HPDE6-E6E7 (cell line): ENCODE data around the gene ARMC9.

Experiments
- DNase-seq: peaks from one replicate; pipeline ENCODE4 v3.0.0; 2011; ENCODE audit warnings: missing footprints; ENCODE audit errors: extremely low spot score

The ARMC9 gene

GRCh38 chr2:231382116-231382515, 183.7 kb downstream of the ARMC9 start:
- no peak for DNase-seq

- DNase-seq = no peak
Measured at GRCh38 chr2:231383416-231384108, 185.1 kb downstream of the ARMC9 start.

DNA sequence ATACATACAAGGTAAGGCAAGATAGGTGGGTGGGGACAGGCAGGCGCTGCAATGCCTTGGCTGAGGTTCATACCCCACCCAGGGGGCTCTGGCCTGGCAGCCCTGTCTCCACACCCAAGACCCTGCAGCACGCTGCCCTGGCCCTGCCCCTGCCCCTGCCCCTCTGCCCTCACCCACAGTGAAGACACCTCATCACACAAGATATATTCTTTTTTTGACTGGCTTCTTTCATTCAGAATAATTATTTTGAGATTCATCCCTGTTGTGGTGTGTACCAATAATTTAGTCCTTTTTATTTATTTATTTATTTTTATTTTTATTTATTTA, 185.6 kb downstream of the ARMC9 start:
- DNase-seq = no peak

GRCh38 chr2:231384970-231385369, 186.5 kb downstream of the ARMC9 start:
- no peak for DNase-seq

GRCh38 chr2:231385429-231385828, 187.0 kb downstream of the ARMC9 start:
- no peak for DNase-seq

DNA sequence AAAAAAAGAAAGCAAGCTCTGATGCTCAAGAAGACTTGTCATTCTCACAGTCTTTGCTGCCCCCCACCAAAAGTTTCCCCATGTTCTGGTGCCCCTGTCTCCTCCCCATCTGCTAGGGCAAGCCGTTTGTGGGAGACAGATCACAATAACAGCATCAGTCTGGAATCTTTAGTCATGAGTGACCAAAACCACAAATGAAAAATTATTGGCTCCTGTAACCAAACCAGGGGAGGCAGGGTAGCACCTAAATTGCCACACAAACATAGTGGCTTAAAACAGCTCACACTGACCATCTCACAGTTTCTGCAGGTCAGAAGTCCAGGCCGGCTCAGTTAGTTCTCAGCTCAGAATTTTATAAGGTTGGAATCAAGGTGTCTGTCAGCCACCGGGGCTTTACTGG, 188.0 kb downstream of the ARMC9 start:
- no peak for DNase-seq

DNA sequence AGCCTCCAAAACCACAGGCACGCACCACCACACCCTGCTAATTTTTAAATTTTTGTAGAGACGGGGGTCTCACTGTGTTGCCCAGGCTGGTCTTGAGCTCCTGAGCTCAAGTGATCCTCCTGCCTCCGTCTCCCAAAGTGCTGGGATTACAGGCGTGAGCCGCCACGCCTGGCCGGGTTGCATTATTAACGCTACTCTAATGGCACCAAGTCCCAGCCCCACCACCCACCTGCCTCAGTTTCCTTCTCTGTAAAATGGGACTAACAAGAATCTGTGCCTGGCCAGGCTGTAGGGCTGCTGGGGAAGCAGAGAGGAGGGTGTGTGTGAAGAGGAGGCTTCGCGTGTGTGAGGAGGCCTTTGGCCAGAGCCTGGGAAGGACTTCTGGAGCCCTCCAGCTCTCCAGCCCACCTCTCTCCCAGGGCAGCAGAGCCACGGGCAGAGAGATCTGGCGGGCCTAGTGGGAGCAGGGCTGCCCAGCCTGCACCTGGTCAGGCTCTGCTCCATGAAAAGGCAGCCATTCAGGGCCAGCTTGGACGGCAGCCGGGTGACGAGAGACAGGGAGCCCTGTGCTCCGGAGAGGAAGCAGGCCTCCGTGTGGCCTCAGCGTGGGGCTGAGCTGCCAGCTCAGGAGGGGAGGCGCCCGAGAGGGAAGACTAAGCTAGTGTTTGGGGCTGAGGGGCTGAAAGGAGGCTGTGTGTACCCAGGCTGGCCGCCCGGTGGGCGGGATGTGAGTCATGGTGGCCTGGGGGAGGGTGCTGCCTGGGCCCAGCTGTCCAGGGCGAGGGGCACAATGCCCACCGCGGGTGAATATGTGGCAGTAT, 189.7 kb downstream of the ARMC9 start:
- DNase-seq = no peak

GRCh38 chr2:231388725-231389346, 190.4 kb downstream of the ARMC9 start:
- no peak for DNase-seq

DNA sequence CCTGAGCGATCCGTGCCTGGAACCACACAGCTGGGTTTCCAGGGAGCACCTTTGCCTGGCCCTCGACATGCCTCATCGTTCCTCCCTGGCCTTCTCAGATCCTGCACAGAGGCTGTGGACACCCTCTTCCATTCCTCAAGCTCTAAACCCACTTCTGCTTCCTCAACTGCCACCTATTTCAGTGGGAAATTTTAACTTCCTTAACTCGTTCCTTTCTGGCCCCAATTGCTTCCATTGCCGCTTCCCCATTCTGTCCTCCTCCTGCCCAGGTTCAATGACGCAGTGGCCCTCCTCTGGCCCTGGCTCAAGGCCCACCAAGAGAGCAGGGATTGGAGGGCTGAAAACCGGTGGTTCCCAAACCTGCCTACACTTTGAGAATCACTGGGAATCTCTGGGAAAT, 192.2 kb downstream of the ARMC9 start:
- no peak for DNase-seq

GRCh38 chr2:231391981-231392380, 193.6 kb downstream of the ARMC9 start:
- DNase-seq = no peak

DNA sequence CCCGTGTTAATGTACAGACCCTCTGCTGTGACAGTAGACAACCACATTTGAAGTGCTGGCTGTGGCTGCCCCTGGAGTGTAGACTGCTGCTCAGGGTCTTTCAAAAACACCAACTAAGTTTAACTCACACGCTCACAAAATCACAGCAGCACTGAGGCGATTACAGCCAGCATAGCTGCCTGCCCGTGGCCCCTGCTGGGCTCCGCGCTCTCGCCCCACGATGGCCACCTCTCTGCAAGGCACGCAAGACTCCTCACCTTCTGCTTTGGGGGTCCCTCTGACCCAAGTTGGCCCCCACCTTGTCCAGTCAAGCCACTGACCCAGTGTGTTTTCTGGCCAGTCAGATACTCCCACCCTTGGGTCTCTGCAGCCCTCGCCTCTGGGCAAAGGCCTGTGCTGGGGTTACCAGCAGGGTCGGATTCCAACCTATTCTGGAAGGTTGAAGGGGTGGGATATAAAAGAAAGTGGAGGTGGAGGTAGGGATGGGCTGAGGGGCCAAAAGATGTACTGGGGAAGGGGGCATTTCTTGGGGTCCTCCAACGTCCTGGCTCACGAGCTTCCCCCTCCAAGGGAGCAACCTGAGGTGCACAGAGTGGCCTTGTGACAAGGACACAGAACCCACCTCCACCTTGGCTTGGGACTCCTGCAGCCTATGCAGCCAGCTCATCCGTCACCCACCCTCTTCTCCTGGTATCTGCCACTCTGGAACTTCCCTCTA, 194.2 kb downstream of the ARMC9 start:
- DNase-seq = no peak

- no peak for DNase-seq
Measured at GRCh38 chr2:231393149-231394131, 195.0 kb downstream of the ARMC9 start.

DNA sequence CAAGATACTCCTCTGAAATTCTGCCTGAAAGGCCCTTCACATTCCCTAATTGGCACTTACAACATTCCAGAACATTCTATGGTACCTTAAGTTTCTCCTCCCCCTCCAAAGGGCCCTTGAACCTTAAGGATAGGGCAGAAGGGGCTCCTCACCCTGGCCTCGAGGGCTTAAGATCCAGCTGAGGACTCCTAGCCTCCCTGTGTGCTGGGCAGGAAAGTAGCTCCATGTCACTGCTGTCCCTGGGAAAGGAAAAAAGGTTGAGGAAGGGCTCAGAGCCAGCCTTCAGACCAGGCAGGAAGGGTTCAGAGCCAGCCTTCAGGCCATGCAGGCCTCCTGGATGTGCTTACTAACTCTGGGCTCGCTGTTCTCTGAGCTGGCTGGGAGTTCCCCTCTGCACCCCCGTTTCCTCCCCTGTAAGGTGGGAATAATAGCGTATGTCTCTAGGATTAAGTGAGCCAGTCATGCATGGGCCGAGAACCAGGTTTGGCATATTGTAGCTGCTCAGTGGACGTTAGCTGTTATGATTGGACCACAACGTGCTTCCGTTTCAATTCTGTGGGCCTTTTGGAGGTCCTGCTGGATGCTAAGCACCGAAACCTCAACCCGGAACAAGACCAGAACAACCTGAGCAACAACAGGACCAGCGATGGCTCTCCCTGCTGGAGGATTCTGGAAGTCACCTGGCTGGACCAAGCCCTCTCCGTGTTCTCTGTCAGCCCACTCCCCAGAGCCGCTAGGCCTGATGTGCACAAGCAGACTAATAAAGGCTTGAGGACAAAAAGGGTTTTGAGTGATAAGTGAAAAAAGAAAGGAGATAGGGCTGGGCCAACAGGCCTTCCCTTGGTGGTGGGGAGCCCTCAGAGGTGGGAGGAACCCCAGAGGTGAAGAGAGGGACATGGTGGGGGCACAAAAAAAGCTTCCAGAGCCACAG, 196.0 kb downstream of the ARMC9 start:
- DNase-seq = no peak

GRCh38 chr2:231395188-231396057, 197.0 kb downstream of the ARMC9 start, which contains the start of gene B3GNT7:
B3GNT7 (plus strand) TSS chr2:231395710; CDS start chr2:231395804, 94 bp downstream.
- no peak for DNase-seq

- no peak for DNase-seq
Measured at GRCh38 chr2:231396058-231396821, 197.8 kb downstream of the ARMC9 start.

DNA sequence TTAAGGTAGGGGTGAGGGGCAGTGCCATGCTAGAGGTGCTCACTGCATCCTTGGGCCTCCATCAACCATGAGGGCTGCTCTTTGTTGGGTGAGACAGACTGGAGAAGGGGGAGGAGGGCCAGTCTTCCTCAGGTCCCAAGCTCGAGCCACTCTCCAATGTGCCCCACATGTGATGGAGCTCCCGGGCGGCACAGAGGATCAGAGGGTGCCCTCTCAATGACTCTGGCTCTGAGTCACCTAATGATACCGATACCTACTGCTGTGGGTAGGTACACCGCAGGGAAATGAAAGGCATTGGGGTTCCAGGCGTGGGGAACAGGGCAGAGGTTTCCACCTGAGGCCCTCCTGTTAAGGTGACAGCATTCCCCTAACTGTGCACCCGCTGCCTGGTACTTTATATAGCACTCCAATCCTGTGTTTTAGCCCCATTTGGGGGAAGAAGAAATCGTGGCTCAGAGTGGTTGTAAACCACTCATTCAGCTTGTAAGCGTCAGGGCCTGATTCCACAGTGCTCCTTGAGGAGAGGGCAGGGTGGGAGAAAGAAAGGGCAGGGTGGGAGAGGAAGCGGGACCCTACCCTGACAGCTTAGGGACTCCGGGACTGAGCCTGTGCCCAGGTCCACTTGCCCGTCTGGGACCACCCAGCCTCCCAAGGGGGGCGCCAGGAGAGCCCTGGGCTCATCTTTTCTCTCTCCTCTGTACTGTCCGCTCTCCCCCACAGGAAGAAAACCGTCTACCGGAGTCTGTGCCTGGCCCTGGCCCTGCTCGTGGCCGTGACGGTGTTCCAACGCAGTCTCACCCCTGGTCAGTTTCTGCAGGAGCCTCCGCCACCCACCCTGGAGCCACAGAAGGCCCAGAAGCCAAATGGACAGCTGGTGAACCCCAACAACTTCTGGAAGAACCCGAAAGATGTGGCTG, 198.8 kb downstream of the ARMC9 start:
- DNase-seq = peak; percentile 66

DNA sequence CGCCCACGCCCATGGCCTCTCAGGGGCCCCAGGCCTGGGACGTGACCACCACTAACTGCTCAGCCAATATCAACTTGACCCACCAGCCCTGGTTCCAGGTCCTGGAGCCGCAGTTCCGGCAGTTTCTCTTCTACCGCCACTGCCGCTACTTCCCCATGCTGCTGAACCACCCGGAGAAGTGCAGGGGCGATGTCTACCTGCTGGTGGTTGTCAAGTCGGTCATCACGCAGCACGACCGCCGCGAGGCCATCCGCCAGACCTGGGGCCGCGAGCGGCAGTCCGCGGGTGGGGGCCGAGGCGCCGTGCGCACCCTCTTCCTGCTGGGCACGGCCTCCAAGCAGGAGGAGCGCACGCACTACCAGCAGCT, 199.5 kb downstream of the ARMC9 start:
- no peak for DNase-seq
